OCI-LY3 (cell line): ENCODE results near the gene ITPRIPL1.

Source experiments
- H2AFZ ChIP-seq: fragments of 200-600, 300-600 bp; shearing (Covaris generic); 2 replicates; pipeline ENCODE4 v1.6.0; 2014; ENCODE audit warnings: antibody characterized with exemption, low read depth, low read length
- H3K27ac ChIP-seq: fragments of 200-600, 300-600 bp; sonication (generic); 2 replicates; pipeline ENCODE4 v1.5.1; 2014; ENCODE audit warnings: mild to moderate bottlenecking, low read length, moderate library complexity, mixed read lengths
- H3K27me3 ChIP-seq: fragments of 200-600, 300-600 bp; sonication (generic); 2 replicates; pipeline ENCODE4 v1.6.1; 2014; ENCODE audit warnings: low read depth, low read length, mixed read lengths
- H3K36me3 ChIP-seq: fragments of 200-600, 300-600 bp; sonication (generic); replicated peaks from 2 replicates; pipeline ENCODE3; 2014; ENCODE audit warnings: low read depth, low read length, mixed read lengths
- H3K4me1 ChIP-seq: fragments of 300-600, 200-600 bp; sonication (generic); 2 replicates; pipeline ENCODE4 v1.6.1; 2014; ENCODE audit warnings: low read length, mixed read lengths
- H3K4me2 ChIP-seq: fragments of 200-600, 300-600 bp; sonication (generic); 2 replicates; pipeline ENCODE4 v1.6.1; 2014; ENCODE audit warnings: low read length, mixed read lengths
- H3K4me3 ChIP-seq: fragments of 300-600, 200-600 bp; sonication (generic); 2 replicates; pipeline ENCODE4 v1.5.1; 2014; ENCODE audit warnings: antibody characterized with exemption, mild to moderate bottlenecking, low read length, moderate library complexity
- H3K79me2 ChIP-seq: fragments of 300-600, 200-600 bp; shearing (Covaris generic); 2 replicates; pipeline ENCODE4 v1.6.1; 2014; ENCODE audit warnings: mild to moderate bottlenecking, low read length, mixed read lengths
- H3K9ac ChIP-seq: fragments of 300-600, 200-600 bp; shearing (Covaris generic); 2 replicates; pipeline ENCODE4 v1.6.0; 2014; ENCODE audit warnings: mild to moderate bottlenecking, low read length, moderate library complexity
- H3K9me3 ChIP-seq: fragments of 200-600, 300-600 bp; shearing (Covaris generic); 2 replicates; pipeline ENCODE4 v1.6.1; 2014; ENCODE audit warnings: low read length, mixed read lengths; ENCODE audit not compliant: insufficient read depth
- H4K20me1 ChIP-seq: fragments of 200-600, 300-600 bp; sonication (generic); 2 replicates; pipeline ENCODE4 v1.6.1; 2016; ENCODE audit warnings: low read length, mixed read lengths; ENCODE audit not compliant: insufficient read depth
- CTCF ChIP-seq: fragments of 200-600, 300-600 bp; sonication (generic); IDR thresholded peaks from 2 replicates; pipeline ENCODE4 v1.5.1; 2014; ENCODE audit warnings: antibody characterized with exemption, low read length, low read depth
- EZH2phosphoT487 ChIP-seq: fragments of 200-600 bp; shearing (Covaris generic); IDR thresholded peaks from 2 replicates; pipeline ENCODE4 v1.6.1; 2018; ENCODE audit warnings: antibody characterized with exemption, mixed run types, low read depth

The ITPRIPL1 gene

GRCh38 chr2:96329456-96329855, 4.3 kb downstream of the ITPRIPL1 start:
- no peak overlapping the region for H3K4me3 ChIP-seq
- H3K27me3 ChIP-seq = no peaks in the 10 kb centered on the region
- H3K79me2 ChIP-seq = peaks cover 31% of the 10 kb centered on the region
- H3K4me1 ChIP-seq = peaks cover 17% of the 10 kb centered on the region
- no peak overlapping the region for H3K27ac ChIP-seq
- no peak overlapping the region for H3K4me2 ChIP-seq
- peaks cover 4% of the 10 kb centered on the region; the same call in 1 of the 2 replicates for H4K20me1 ChIP-seq
- no peaks in the 10 kb centered on the region for H3K9me3 ChIP-seq
- TF ChIP-seq CTCF (no peak), EZH2phosphoT487 (no peak)
- no peak overlapping the region for H3K9ac ChIP-seq
- no peak overlapping the region for H2AFZ ChIP-seq
- peaks cover 27% of the 10 kb centered on the region for H3K36me3 ChIP-seq

- H3K9me3 ChIP-seq = no peaks in the 10 kb centered on the region
- H3K79me2 ChIP-seq = peaks cover 35% of the 10 kb centered on the region
- no peak overlapping the region for H3K9ac ChIP-seq
- peaks cover 27% of the 10 kb centered on the region for H3K36me3 ChIP-seq
- H4K20me1 ChIP-seq = peaks cover 4% of the 10 kb centered on the region; the same call in 1 of the 2 replicates
- H2AFZ ChIP-seq = no peak overlapping the region
- TF ChIP-seq EZH2phosphoT487 (no peak), CTCF (no peak)
- peaks cover 17% of the 10 kb centered on the region for H3K4me1 ChIP-seq
- no peak overlapping the region for H3K4me3 ChIP-seq
- H3K27ac ChIP-seq = no peak overlapping the region
- H3K4me2 ChIP-seq = no peak overlapping the region
- no peaks in the 10 kb centered on the region for H3K27me3 ChIP-seq
Measured at GRCh38 chr2:96329874-96330273, 4.8 kb downstream of the ITPRIPL1 start.

- H4K20me1 ChIP-seq = peaks cover 4% of the 10 kb centered on the region; the same call in 1 of the 2 replicates
- H3K4me1 ChIP-seq = peaks cover 17% of the 10 kb centered on the region
- H3K4me2 ChIP-seq = no peak overlapping the region
- no peak for TF ChIP-seq CTCF
- TF ChIP-seq EZH2phosphoT487 = no peak
- no peak overlapping the region for H3K27ac ChIP-seq
- H3K36me3 ChIP-seq = peaks cover 27% of the 10 kb centered on the region
- H3K27me3 ChIP-seq = no peaks in the 10 kb centered on the region
- no peak overlapping the region for H3K4me3 ChIP-seq
- H2AFZ ChIP-seq = no peak overlapping the region
- H3K9ac ChIP-seq = no peak overlapping the region
- peaks cover 37% of the 10 kb centered on the region for H3K79me2 ChIP-seq
- H3K9me3 ChIP-seq = no peaks in the 10 kb centered on the region
Measured at GRCh38 chr2:96330407-96330806, 5.3 kb downstream of the ITPRIPL1 start.

GRCh38 chr2:96333708-96334107, 8.6 kb downstream of the ITPRIPL1 start:
- Histone ChIP-seq H3K4me2 (no peak overlapping the region), H3K4me3 (no peak overlapping the region), H3K27me3 (no peaks in the 10 kb centered on the region), H3K36me3 (peaks cover 8% of the 10 kb centered on the region), H3K9ac (no peak overlapping the region), H3K79me2 (peaks cover 36% of the 10 kb centered on the region), H3K4me1 (peaks cover 18% of the 10 kb centered on the region), H4K20me1 (0 out of 2 replicates have a peak, but pooled peaks cover 4% of the 10 kb centered on the region), H3K27ac (no peak overlapping the region), H2AFZ (no peak overlapping the region), H3K9me3 (no peaks in the 10 kb centered on the region)
- no peak for TF ChIP-seq EZH2phosphoT487
- TF ChIP-seq CTCF = no peak
